Neural crest cell (in vitro differentiated cells): Measurements from ENCODE around the gene KCNMA1. TPM values are rescaled to one million over a fixed set of nuclear protein-coding genes. Genes with fewer than 3 reads are reported as not detected.
"Not testable (repeated sequence)": the region's sequence is repeated elsewhere in the genome, so short reads cannot be mapped to it uniquely, and the experiment has no call there.

ENCODE experiments used
- DNase-seq: peaks from one replicate; pipeline ENCODE4 v3.0.0; 2021; ENCODE audit warnings: low read depth, mixed read lengths, low spot score
- H3K27ac Mint-ChIP-seq: one replicate; pipeline ENCODE4 v1.8.0; 2021; ENCODE audit warnings: mild to moderate bottlenecking, mixed read lengths; ENCODE audit not compliant: unreplicated experiment
- H3K27me3 Mint-ChIP-seq: 2 replicates; pipeline ENCODE4 v1.8.0; 2021; ENCODE audit warnings: low read depth, mild to moderate bottlenecking, mixed read lengths
- H3K36me3 Mint-ChIP-seq: 2 replicates; pipeline ENCODE4 v1.8.0; 2021; ENCODE audit warnings: low read depth, mild to moderate bottlenecking, mixed read lengths
- H3K4me1 Mint-ChIP-seq: 2 replicates; pipeline ENCODE4 v1.8.0; 2021; ENCODE audit warnings: mixed read lengths
- H3K4me3 Mint-ChIP-seq: one replicate; pipeline ENCODE4 v1.8.0; 2021; ENCODE audit warnings: mild to moderate bottlenecking, mixed read lengths
- H3K9me3 Mint-ChIP-seq: 2 replicates; pipeline ENCODE4 v1.8.0; 2021; ENCODE audit warnings: mixed read lengths
- total RNA-seq: library from RNA; stranded (reverse); gene quantifications from 2 replicates; pipeline ENCODE4 v1.2.1, GENCODE V29; 2021
- TF ChIP-seq, protein P1 (sequence below): fragments of 200-600 bp; sonication (generic); conservative IDR thresholded peaks from 2 replicates; pipeline ENCODE4 v1.5.0; 2021; ENCODE audit warnings: antibody characterized with exemption, mild to moderate bottlenecking

The KCNMA1 gene
- total RNA-seq, 1 donor from 2014 or later = 1.7 TPM

DNA sequence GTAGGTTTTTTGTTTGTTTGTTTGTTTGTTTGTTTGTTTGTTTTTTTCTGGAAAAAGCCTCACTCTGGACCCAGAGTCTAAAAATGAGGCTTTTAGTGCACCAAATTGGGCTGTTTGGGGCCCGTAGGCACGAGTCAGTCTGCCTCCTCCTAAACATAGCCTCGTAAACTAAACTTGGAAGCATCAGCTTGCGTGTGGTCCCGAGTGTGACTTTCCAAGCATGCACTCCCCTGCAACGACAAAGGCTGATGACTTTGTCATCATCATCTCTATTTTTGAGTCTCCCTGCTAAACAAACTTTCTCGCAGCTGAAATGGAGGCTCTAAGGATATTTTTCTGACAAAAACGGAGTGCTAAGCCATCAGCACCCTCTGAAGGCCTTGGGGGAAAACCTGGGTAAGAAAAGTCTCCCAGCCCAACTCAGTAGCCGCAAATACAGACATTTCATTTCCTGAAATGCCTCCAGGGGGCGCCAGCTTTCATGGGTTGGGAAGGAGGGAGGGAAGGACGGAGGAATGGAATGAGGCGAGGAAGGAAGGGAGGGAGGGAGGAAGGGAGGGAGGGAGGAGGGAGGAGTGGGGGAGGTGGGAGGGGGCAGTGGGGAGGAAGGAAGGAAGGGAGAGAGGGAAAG is 245.9 kb downstream of the KCNMA1 start:
- no peak overlapping the region for H3K27ac Mint-ChIP-seq
- no peaks in the 10 kb centered on the region for H3K9me3 Mint-ChIP-seq
- TF ChIP-seq, protein P1, sequence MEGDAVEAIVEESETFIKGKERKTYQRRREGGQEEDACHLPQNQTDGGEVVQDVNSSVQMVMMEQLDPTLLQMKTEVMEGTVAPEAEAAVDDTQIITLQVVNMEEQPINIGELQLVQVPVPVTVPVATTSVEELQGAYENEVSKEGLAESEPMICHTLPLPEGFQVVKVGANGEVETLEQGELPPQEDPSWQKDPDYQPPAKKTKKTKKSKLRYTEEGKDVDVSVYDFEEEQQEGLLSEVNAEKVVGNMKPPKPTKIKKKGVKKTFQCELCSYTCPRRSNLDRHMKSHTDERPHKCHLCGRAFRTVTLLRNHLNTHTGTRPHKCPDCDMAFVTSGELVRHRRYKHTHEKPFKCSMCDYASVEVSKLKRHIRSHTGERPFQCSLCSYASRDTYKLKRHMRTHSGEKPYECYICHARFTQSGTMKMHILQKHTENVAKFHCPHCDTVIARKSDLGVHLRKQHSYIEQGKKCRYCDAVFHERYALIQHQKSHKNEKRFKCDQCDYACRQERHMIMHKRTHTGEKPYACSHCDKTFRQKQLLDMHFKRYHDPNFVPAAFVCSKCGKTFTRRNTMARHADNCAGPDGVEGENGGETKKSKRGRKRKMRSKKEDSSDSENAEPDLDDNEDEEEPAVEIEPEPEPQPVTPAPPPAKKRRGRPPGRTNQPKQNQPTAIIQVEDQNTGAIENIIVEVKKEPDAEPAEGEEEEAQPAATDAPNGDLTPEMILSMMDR = peak; percentile 65
- no peak overlapping the region for H3K4me3 Mint-ChIP-seq
- peak; percentile 81 for DNase-seq
- H3K4me1 Mint-ChIP-seq = no peaks in the 10 kb centered on the region
- H3K36me3 Mint-ChIP-seq = no peaks in the 10 kb centered on the region
- peaks cover 13% of the 10 kb centered on the region for H3K27me3 Mint-ChIP-seq

DNA sequence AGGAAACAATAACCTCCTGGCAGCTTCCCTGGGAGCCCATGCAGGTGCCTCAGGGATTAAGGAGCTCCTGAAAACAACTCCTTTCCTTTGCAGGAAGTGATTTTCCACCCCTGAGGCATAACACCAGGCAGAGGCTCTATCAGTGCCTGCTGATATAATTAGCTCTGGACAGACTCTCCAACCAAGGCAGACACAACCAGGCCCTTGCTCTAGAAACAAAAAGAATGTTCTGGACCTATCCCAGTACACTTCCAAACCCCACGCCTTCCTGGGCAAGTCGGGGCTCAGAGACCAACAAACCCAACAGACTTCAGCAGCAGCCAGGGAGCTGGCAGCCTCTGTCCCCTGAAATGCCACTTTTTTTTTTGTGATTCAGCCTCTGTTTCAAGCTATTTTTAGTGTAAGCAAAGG is 247.1 kb downstream of the KCNMA1 start:
- H3K27ac Mint-ChIP-seq = no peak overlapping the region
- H3K4me1 Mint-ChIP-seq = no peaks in the 10 kb centered on the region

DNA sequence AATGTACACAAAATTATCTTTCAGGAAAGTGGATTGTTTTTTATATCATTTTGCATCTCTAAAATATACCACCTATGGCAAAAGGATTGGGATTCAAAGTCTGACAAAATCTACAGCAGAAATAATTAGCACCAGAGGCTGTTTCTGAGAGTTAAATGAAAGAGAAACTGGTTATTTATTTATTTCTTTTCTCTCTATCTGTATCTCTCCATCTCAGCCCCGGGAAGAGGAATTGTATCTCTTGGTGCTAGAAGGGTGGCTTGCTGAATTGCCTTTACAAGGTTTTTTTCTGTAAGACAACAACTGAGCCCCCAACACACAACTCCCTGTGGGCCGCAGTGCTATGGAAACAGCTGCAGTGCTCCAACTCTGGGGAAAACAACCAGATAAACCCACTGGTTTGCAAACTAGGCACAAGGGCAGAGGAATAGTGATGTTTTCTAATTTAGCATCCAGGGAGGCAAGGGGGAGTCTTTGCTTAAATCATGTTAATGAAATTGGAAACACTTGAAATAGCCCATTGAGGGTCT is 249.0 kb downstream of the KCNMA1 start:
- TF ChIP-seq, protein P1 = no peak
- Mint-ChIP-seq H3K9me3 (no peaks in the 10 kb centered on the region), H3K27ac (no peak overlapping the region), H3K36me3 (no peaks in the 10 kb centered on the region), H3K27me3 (peaks cover 14% of the 10 kb centered on the region), H3K4me1 (no peaks in the 10 kb centered on the region), H3K4me3 (no peak overlapping the region)
- no peak for DNase-seq

More for the DNA sequence above, 247.1 kb downstream of the KCNMA1 start:
- TF ChIP-seq, protein P1 = no peak
- H3K27me3 Mint-ChIP-seq = peaks cover 14% of the 10 kb centered on the region
- no peak for DNase-seq
- H3K36me3 Mint-ChIP-seq = no peaks in the 10 kb centered on the region
- no peak overlapping the region for H3K4me3 Mint-ChIP-seq
- H3K9me3 Mint-ChIP-seq = no peaks in the 10 kb centered on the region

DNA sequence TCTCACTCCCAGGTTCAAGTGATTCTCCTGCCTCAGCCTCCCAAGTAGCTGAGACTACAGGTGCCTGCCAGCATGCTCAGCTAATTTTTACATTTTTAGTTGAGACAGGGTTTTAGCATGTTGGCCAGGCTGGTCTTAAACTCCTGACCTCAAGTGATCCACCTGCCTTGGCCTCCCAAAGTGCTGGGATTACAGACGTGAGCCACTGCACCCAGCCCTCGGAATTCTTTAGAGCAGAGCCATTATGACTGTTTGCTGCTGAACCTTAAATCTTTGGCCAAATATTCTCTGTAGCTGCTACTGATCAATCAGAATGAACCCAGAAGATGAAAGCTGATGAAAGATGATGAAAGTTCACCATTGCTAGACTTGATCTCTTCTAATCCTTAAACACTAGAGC is 249.9 kb downstream of the KCNMA1 start:
- DNase-seq, H3K36me3 Mint-ChIP-seq, H3K27ac Mint-ChIP-seq, H3K9me3 Mint-ChIP-seq, H3K4me1 Mint-ChIP-seq, H3K4me3 Mint-ChIP-seq: not testable (repeated sequence)
- peaks cover 14% of the 10 kb centered on the region for H3K27me3 Mint-ChIP-seq

DNA sequence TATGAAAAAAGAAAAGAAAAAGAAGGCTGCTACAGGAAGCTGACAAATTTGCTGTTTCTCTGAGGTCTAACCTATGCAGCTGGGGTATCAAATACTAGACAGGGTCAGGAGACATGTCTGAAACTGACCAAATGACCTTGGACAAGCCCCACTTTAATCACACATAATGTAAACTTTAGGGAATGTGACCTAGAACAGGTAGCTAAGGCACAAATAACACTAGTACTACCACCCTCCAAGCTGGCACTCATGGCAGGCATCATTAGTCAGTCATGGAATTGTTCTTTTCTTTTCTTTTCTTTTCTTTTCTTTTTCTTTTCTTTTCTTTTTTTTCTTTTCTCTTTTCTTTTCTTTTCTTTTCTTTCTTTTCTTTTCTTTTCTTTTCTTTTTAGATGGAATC is 250.4 kb downstream of the KCNMA1 start:
- Mint-ChIP-seq H3K4me3 (no peak overlapping the region), H3K27me3 (peaks cover 14% of the 10 kb centered on the region), H3K36me3 (no peaks in the 10 kb centered on the region), H3K9me3 (no peaks in the 10 kb centered on the region), H3K27ac (no peak overlapping the region), H3K4me1 (no peaks in the 10 kb centered on the region)
- TF ChIP-seq, protein P1 = no peak
- DNase-seq = no peak

DNA sequence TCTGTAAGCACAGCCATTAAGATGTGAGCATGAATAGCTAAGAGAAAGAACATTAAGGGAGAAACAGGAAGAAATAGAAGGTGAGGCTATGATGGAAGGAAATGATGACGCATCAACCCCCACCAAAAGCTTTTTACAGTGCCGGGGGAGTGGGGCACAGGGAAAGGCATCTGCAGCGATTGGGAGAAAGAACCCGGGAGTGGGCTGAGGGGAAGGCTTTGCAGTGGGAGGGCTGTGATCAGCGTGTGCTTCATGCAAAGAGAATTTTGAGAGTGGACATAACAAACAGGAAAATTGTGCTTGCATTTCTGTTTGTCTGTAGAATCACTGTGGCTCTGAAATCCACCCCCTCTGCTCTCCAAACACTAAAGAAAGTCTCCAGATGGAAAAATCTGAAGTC is 250.8 kb downstream of the KCNMA1 start:
- no peak overlapping the region for H3K27ac Mint-ChIP-seq
- no peaks in the 10 kb centered on the region for H3K36me3 Mint-ChIP-seq
- TF ChIP-seq, protein P1 = no peak
- no peak for DNase-seq
- no peaks in the 10 kb centered on the region for H3K9me3 Mint-ChIP-seq
- no peak overlapping the region for H3K4me3 Mint-ChIP-seq
- peaks cover 14% of the 10 kb centered on the region for H3K27me3 Mint-ChIP-seq
- no peaks in the 10 kb centered on the region for H3K4me1 Mint-ChIP-seq
